Stimulated activated naive CD4-positive, alpha-beta T cell (primary cell): ENCODE measurements around the gene ZFP64.

Experiments used
- DNase-seq, 6 experiments: peaks; one replicate each; lab custom pipeline; 2025; lab: John Stamatoyannopoulos, UW

ZFP64 gene

DNA sequence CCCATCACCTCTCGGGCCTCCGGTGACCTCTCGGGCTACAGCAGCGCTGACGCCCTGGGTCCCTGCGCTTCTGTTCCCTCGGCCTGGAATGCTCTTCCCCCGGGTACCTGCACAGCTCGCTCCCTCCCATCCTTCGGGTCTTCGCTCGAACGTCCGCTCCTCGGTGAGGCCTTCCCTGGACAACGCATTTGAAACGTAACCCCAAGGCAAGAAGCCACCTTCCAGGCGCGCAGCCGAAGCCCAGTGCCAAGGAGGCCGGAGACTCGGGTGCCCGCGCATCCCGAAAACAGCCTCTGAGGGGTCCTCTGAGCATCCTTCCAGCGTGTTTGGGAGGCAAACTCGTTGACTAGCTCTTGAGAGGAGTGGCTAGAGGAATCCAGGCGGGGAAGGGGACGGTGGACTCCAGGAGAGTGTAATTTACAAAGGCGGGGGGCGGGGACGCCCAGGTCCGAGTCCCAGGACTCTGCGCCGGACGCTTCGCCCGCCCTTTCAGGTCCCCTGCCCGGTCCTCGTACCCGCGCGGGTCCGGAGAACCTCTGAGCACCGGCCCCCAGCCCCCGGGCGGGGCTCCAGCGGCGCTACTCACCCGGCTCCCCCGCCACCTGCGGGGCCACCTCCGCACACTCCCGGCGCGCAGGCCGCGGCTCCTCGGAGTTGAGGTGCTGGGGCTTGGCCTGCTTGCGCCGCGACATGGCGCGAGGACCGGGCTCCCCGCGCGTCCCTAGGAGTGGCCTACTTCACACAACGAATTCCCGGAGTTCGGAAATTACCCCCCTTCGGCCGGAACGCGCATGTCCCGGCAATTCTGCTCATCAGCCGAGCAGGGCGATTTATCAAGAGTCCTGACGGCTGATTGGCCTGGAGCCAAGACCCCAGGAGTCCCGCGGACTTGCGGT, 86.8 kb downstream of the ZFP64 start:
- DNase-seq: no peak

DNA sequence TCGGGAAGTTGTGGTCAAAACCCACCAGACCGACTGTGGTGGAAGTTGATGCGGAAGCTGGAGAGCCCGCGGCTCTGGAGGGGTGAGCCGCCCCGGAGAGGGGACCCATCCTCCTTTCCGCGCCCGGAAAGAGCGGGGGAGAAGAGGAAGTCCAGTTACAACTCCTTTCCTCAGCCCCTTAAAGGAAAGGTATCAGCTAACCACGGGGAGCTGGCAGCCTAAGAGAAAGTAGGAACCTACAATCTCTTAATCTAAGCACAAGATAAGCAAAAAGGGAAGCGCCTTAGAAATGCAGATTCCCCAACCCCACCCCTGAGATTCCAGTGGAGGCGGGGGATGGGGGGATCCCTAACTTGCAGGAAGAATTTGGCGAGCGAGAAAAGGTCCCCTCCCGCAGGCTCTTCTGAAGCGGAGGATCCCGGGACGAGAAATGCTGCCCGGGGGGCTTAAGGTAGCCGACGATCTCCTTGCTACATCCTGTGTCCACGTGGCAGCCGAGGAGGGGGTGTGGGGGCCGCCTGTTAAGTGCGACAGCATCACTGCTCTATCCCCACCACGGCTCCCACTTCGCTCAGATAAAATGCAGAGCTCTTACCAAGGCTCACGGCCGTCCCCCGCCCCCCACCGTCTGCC, 87.5 kb downstream of the ZFP64 start:
- DNase-seq: peak in 1 of 6 experiments; percentile 2

DNA sequence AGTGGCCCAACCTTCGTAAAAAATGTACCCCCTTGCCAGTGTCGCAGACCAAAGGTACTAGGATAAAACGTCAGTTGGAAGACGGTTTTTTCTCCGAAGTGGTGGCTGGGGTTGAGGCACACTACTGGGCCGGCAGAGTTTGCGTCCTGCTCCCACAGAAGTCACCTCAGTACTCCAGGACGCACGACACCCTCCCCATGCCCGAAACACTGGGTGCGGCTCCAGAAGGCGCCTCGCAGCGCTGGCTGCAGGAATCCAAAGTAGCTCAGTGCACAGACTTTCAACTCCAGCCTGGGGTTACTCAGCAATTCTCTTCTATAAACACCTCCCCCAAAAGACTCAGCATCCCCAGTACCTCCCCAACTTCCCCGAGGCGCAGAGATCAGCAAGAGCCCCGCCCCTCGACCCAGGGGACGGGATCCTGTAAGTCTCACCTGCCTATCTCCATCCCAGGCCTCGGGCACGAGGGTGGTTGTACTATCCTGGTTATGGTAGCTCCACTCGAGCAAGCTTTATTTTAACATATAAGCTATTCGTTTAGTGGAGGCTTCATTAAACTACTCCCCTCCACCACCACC, 88.2 kb downstream of the ZFP64 start:
- DNase-seq: no peak

DNA sequence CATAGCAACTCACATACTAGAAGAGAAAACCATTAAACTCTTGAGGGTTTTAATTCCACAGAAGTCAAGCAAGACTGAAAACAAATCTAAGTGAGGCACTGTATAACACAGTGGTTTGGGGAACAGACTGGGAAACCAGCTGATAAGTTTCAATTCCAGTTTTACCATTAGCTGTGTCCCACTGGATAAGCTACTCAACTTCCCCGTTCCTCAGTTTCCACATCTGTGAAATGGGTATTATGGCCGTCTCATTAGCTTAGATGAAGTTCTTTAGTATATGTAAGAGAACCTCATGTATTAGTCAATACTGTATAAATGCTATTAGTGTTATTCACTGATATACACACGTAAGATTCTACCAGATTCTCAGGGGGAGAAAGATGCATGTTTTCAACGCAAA, 89.0 kb downstream of the ZFP64 start:
- no peak for DNase-seq

DNA sequence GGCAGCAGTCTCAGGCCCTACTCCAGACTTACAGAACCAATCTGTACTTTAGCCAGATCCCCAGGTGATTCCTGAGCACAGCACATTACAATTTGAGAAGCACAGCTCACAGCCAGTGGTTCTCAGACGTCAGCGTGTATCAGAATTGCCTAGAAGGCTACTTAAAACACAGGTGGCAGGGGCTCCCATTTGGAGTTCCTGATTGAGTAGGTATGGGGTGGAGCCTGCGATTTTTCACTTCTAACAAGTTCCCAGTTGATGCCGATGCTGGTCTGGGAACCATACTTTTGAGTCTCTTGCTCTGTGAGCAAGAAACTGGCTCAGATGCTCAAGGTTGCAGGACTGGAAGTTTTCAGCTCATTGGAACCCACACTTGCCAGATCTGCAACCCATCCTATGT, 89.5 kb downstream of the ZFP64 start:
- no peak for DNase-seq
